Muscle of leg (tissue), 11 donors: ENCODE results near the gene CLPTM1L. TPM values are rescaled to one million over a fixed set of nuclear protein-coding genes. Genes with fewer than 3 reads are reported as not detected.

Source experiments
- DNase-seq: peaks from one replicate; pipeline ENCODE4 v3.0.0; 2013
- H3K27ac ChIP-seq: one replicate; pipeline ENCODE4 v1.5.1; 2013; ENCODE audit warnings: mild to moderate bottlenecking, low read length, control low read depth
- H3K27me3 ChIP-seq: one replicate; pipeline ENCODE4 v1.6.1; 2013; ENCODE audit warnings: low read length; ENCODE audit not compliant: control insufficient read depth, insufficient read depth
- H3K36me3 ChIP-seq: one replicate; pipeline ENCODE4 v1.6.1; 2013; ENCODE audit warnings: low read length; ENCODE audit not compliant: control insufficient read depth, insufficient read depth
- H3K4me1 ChIP-seq: one replicate; pipeline ENCODE4 v1.6.1; 2013; ENCODE audit warnings: low read length; ENCODE audit not compliant: control insufficient read depth, insufficient read depth
- H3K4me3 ChIP-seq: one replicate; pipeline ENCODE4 v1.5.1; 2013; ENCODE audit warnings: low read length, control low read depth
- H3K9me3 ChIP-seq: replicated peaks from 2 replicates; pipeline ENCODE4 v1.6.1; 2013; ENCODE audit warnings: low read depth, low read length; ENCODE audit not compliant: control insufficient read depth
- WGBS: methylation state at CpG from one replicate; pipeline ENCODE4 v1.1.5; 2013; ENCODE audit warnings: missing lambda C conversion rate; ENCODE audit not compliant: insufficient coverage; 5-methylcytosine and 5-hydroxymethylcytosine counted together
- polyA plus RNA-seq, 8 donors: library from polyadenylated mRNA; unstranded; fragments of 120-200 nt; gene quantifications; one replicate each; pipeline versions ENCODE4 v1.2.1 to v1.2.3, GENCODE V29; 2013; ENCODE audit warnings: inconsistent platforms in 1 of 8, low replicate concordance in 1 of 8; ENCODE audit not compliant: insufficient read length in 8 of 8, insufficient read depth in 1 of 8
- total RNA-seq: library from RNA; stranded (reverse); fragments of 120-200 nt; gene quantifications from one replicate; pipeline ENCODE4 v1.2.4, GENCODE V29; 2013

The CLPTM1L gene
- total and polyA plus RNA-seq, 9 donors, result 49.1 to 73.6 (median 59.7) TPM

DNA sequence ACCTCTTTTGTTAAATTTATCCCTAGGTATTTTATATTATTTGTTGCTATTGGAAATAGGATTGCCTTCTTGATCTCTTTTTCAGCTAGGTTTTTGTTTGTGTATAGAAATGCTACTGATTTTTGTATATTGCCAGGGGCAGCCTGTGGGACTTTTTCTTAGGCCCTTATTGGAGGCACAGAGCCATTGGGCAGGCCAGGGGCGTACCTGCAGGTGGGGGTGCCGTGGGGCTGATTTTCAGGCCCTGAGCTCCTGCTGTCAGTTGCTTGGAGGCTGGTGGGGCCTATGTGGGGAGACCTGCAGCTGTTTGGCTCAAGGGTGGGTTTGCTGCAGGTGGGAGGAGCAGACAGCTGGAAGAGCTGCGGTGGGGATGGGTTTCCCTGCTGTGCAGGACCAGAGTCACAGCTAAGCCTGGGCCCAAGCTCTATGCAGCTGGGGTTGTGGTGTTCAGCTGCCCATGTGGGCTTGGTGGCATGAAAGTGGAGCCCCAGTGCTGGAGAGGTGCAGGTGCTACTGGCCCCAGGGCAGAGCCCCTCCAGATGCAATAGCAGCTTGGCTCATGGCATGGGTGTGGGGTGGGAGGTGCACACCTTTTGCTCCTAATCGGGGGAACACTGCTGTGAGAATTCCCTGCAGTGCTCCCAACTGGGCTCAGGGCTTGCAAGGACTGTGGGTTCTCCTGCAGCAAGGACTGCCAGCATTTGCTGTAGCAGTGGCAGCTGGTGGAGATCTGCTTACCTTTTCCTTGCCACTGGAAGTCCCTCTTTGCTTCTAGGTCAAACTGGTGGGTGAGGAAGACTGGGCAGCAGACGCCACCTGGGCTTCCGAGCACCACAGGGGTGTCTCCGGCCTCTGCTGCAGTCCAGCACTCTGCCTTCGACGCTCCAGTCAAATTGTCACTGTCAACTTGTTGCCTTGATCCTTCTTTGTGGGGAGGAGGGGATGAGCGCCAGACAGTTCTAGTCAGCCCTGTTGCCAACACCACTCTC lies 7.6 kb upstream of the CLPTM1L start:
- Histone ChIP-seq H3K9me3 (no peaks in the 10 kb centered on the region), H3K36me3 (no peaks in the 10 kb centered on the region), H3K4me1 (no peaks in the 10 kb centered on the region), H3K27me3 (peaks cover 10% of the 10 kb centered on the region), H3K4me3 (no peak overlapping the region), H3K27ac (no peak overlapping the region)
- no peak for DNase-seq
- 51% methylated on average over 7 of the region's 10 CpGs for WGBS

DNA sequence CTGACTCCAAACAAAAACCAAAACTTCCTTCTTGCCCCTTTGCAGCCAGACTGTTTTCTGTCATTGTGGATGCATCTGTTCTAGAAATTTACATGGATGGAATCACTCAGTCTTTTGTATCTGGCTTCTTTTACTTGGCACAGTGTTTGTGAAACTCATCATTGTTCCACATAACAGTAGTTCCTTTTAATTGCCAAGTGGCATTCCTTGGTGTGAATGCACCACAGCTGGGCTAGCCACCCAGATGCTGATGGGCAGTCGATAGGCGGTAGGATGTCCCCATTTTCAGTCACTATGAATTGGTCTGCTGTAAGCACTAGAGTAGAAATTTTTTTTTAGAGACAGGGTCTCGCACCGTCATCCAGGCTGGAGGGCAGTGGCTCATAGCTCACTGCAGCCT lies 6.3 kb upstream of the CLPTM1L start:
- H3K36me3 ChIP-seq, result no peaks in the 10 kb centered on the region
- peak; percentile 46 for DNase-seq
- no peak overlapping the region for H3K27ac ChIP-seq
- peaks cover 5% of the 10 kb centered on the region for H3K27me3 ChIP-seq
- no peaks in the 10 kb centered on the region for H3K9me3 ChIP-seq
- 100% methylated on average over 2 of the region's 4 CpGs for WGBS
- H3K4me1 ChIP-seq, result peaks cover under 1% of the 10 kb centered on the region
- no peak overlapping the region for H3K4me3 ChIP-seq

GRCh38 chr5:1349246-1349645 lies 4.3 kb upstream of the CLPTM1L start:
- Histone ChIP-seq H3K36me3 (no peaks in the 10 kb centered on the region), H3K27ac (no peak overlapping the region), H3K4me1 (peaks cover 9% of the 10 kb centered on the region), H3K9me3 (no peaks in the 10 kb centered on the region), H3K27me3 (peaks cover 2% of the 10 kb centered on the region), H3K4me3 (no peak overlapping the region)
- no peak for DNase-seq
- WGBS, result 49% methylated on average over 9 of the region's 12 CpGs

- 50% methylated on average over 1 of the region's 1 CpG for WGBS
- H3K27me3 ChIP-seq, result peaks cover 2% of the 10 kb centered on the region
- no peaks in the 10 kb centered on the region for H3K9me3 ChIP-seq
- no peak for DNase-seq
- peaks cover 11% of the 10 kb centered on the region for H3K4me1 ChIP-seq
- H3K27ac ChIP-seq, result no peak overlapping the region
- no peak overlapping the region for H3K4me3 ChIP-seq
- no peaks in the 10 kb centered on the region for H3K36me3 ChIP-seq
Observed at GRCh38 chr5:1348986-1349245, 4.0 kb upstream of the CLPTM1L start.

DNA sequence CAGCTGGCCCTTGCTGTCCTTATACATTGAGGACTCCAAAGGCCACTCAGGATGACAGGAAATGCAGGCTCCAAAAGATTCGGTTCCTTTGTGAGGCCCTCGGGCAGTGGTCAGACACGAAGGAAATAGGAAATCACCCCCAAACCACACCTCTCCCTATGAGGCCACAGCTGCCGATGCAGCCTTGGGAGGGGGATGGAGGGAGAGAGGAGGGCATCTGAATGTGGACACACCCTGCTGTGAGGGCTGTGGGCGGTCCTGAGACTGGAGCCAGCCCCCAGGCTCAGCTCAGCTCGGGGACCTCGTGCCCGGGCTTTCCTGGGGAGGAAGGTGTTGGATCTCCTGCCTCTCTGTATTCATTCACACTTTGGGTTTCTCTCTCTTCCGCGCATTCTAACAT lies 2.7 kb upstream of the CLPTM1L start:
- H3K9me3 ChIP-seq, result no peaks in the 10 kb centered on the region
- DNase-seq, result no peak
- WGBS, result no CpG with 5 or more reads among the region's 10 CpGs
- no peak overlapping the region for H3K27ac ChIP-seq
- H3K36me3 ChIP-seq, result peaks cover 6% of the 10 kb centered on the region
- H3K4me3 ChIP-seq, result no peak overlapping the region
- H3K27me3 ChIP-seq, result no peaks in the 10 kb centered on the region
- H3K4me1 ChIP-seq, result peaks cover 16% of the 10 kb centered on the region

DNA sequence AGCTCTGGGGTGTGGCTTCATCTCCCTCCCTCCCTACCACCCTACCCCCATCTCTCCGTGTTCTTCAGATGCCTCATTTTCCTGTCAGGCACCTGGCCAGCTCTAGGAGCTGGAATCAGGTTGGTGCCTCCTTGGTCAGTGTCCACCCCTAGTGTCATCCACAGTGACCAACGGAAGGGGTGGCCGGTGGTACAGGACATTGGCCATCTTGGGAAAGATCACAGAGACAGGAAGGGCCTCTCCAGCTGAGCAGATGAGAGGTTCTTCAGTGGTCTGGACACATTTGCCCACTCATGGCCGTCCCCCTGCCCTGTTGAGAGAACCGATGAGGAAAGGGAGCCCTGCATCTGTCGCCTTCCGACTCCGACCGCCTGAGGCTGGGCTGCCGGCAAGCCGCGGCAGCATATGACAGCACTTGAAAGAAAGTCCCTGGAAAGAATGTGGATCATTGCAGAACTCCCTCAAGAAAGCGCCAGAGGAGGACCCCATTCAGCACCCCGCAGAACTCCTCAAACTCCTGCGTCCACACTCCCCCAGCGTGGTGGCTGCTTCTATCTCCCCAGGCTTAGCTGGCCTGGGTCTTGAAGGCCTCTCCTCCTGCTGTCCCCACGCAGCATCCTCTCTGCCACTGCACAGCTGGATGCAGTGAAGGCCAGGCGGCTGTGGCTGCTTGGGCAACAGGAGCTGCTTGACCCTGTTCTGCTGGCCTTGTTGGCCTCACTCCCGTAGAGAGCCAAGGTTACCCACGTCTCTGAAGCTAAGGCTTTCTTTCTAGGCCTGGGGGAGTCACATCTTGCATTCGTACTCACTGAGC lies 1.9 kb upstream of the CLPTM1L start:
- Histone ChIP-seq H3K36me3 (peaks cover 13% of the 10 kb centered on the region), H3K27ac (no peak overlapping the region), H3K4me3 (no peak overlapping the region), H3K9me3 (no peaks in the 10 kb centered on the region), H3K4me1 (peaks cover 16% of the 10 kb centered on the region), H3K27me3 (no peaks in the 10 kb centered on the region)
- no peak for DNase-seq
- WGBS, result 91% methylated on average over 17 of the region's 21 CpGs

DNA sequence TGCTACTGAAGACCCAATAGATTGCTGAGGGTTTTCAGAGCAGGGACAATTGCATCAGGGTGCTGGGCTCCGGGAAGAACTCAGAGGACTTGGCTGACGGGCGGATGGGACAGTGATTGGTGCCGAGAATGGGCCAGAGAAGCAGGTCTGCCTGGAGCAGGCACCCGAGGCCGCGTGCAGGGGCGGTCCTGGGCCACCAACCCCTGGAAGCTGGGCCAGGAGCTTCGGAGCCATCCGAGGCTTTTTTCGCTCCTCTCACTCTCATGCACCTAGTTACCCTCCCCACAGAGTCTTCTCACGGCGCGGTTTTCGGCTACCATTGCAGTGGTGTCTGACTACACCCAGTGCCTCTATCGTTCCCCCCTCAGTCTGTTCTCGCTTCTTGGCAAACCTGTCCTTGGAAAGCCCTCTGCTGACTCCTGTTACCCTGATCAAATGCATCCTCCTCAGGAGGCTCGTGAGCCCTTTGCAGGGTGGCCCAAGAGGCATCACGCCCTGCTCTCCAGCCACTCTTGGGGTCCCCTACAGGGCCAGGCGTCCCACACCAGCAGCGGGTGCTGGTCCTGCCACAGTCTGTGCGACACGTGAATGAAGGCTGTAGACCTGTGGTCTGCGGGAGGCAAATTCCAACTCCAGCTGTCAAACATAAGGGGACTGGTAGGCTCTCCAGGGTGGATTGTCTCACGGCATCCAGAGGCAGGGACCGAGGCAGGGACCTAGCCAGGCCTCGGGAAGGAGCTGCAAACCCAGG lies 1.2 kb upstream of the CLPTM1L start:
- WGBS, result 75% methylated on average over 25 of the region's 27 CpGs
- no peaks in the 10 kb centered on the region for H3K27me3 ChIP-seq
- H3K4me3 ChIP-seq, result peak overlapping the region; percentile 93
- no peak for DNase-seq
- H3K27ac ChIP-seq, result no peak overlapping the region
- peaks cover 16% of the 10 kb centered on the region for H3K4me1 ChIP-seq
- peaks cover 20% of the 10 kb centered on the region for H3K36me3 ChIP-seq
- no peaks in the 10 kb centered on the region for H3K9me3 ChIP-seq

GRCh38 chr5:1343931-1344901 lies 683 bp downstream of the CLPTM1L start:
- WGBS, result 6% methylated on average over 57 of the region's 61 CpGs
- H3K27me3 ChIP-seq, result no peaks in the 10 kb centered on the region
- peak overlapping the region; percentile 59 for H3K4me3 ChIP-seq
- H3K36me3 ChIP-seq, result peaks cover 28% of the 10 kb centered on the region
- peaks cover 16% of the 10 kb centered on the region for H3K4me1 ChIP-seq
- no peak overlapping the region for H3K27ac ChIP-seq
- no peak for DNase-seq
- no peaks in the 10 kb centered on the region for H3K9me3 ChIP-seq

- DNase-seq, result no peak
- Histone ChIP-seq H3K9me3 (no peaks in the 10 kb centered on the region), H3K27me3 (no peaks in the 10 kb centered on the region), H3K36me3 (peaks cover 37% of the 10 kb centered on the region), H3K4me1 (peaks cover 16% of the 10 kb centered on the region), H3K4me3 (no peak overlapping the region), H3K27ac (no peak overlapping the region)
- WGBS, result 88% methylated on average over 3 of the region's 9 CpGs
Observed at GRCh38 chr5:1343315-1343751, 1.6 kb downstream of the CLPTM1L start.
